ENCODE results near the gene IRF2. TPM values are rescaled to one million over a fixed set of nuclear protein-coding genes. Genes with fewer than 3 reads are reported as not detected.
"Not testable (repeated sequence)": the region's sequence is repeated elsewhere in the genome, so short reads cannot be mapped to it uniquely, and the experiment has no call there.

The IRF2 gene
- polyA plus RNA-seq, 4 donors, result 23.3 to 38.6 (median 32.7) TPM

DNA sequence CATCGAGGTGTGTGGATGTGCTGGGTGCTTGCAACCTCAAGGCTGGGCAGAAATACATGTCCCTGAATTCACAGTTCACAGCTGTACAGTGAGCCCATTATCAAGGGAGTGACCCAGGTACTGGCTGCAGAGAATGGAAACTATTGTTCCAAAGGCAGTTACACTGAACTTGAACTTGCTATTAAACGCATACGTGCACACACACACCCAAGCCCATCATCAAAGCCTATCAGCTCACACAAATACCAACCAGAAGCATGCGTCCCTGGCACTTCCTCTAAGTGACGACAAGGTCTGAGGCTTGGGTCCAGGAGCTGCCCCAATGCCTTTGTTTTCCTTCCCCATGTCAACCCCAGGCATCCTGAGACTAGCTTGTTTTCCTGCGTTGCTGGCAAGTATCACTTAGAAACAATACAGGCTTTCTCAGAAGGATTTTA lies 88.6 kb downstream of the IRF2 start:
- Histone ChIP-seq H3K4me1 (ENCODE audit: control insufficient read depth in 3 of 3, insufficient read depth in 2 of 3, low read depth in 1 of 3, low read length in 2 of 3) (peaks cover 21 to 75% (median 24%) of the 10 kb centered on the region in 3 donors), H3K36me3 (ENCODE audit: control insufficient read depth in 3 of 3, insufficient read depth in 2 of 3, low read depth in 1 of 3, low read length in 3 of 3) (peaks cover 0 to 26% (median 11%) of the 10 kb centered on the region in 3 donors), H3K9me3 (ENCODE audit: control insufficient read depth in 2 of 2, insufficient read depth in 1 of 2, low read depth in 1 of 2, low read length in 1 of 2) (no peaks in the 10 kb centered on the region), H3K4me3 (ENCODE audit: low read depth in 1 of 3, low read length in 3 of 3) (no peak overlapping the region), H3K27me3 (ENCODE audit: control insufficient read depth in 3 of 3, insufficient read depth in 3 of 3, low read length in 3 of 3) (no peaks in the 10 kb centered on the region), H3K27ac (ENCODE audit: low read depth in 1 of 3, low read length in 2 of 3) (peak overlapping the region; percentile 81 to 93 (median 84))
- WGBS, 3 donors, result 18 to 38% (median 38%) methylated on average over 6 of the region's 6 CpGs
- DNase-seq (peak; percentile 89 to 97), FAIRE-seq (no peak)

DNA sequence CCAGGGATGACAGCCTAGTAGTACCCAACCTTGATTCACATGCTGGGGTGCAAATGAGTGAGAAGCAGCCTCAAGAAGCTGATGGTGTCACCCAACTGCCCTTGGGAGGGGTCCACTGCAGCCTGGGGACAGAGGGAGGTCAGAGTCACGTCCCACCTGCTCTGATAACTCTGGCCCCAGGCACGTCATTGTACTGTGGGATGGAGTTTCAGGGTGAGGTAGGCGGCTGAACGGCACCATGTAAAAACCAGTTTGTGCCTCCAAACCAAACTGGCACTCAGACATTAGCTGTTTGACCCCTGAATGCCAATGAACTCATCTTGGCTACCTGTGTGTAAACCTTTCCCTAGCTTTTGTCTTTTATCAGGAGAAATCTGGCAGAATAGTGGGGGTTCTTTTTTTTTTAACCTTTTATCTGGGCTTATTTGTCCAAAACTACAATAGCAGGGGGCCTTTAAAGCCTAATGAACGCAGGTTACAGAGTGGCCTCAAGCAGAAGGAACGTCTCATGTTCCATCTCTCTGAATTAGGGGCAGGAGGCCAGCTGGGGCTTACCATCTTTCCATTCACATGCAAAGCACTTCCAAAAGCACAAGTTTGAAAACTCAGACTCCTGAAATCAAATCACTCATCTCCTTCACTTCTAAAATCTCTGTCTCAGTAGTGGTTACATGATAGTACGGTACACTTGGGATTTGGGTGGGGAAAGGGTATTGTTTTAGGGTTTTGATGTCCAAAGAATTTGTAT lies 89.4 kb downstream of the IRF2 start:
- H3K36me3 ChIP-seq (ENCODE audit: control insufficient read depth in 3 of 3, insufficient read depth in 2 of 3, low read depth in 1 of 3, low read length in 3 of 3), result peaks cover 0 to 19% (median 7%) of the 10 kb centered on the region in 3 donors
- peaks cover 21 to 77% (median 26%) of the 10 kb centered on the region in 3 donors for H3K4me1 ChIP-seq (ENCODE audit: control insufficient read depth in 3 of 3, insufficient read depth in 2 of 3, low read depth in 1 of 3, low read length in 2 of 3)
- H3K27me3 ChIP-seq (ENCODE audit: control insufficient read depth in 3 of 3, insufficient read depth in 3 of 3, low read length in 3 of 3), result no peaks in the 10 kb centered on the region
- no peak for FAIRE-seq
- peak; percentile 41 to 52 for DNase-seq
- 15 to 47% (median 32%) methylated on average over 7 of the region's 7 CpGs for WGBS, 3 donors
- peaks cover 0 to 2% of the 10 kb centered on the region in 2 donors for H3K9me3 ChIP-seq (ENCODE audit: control insufficient read depth in 2 of 2, insufficient read depth in 1 of 2, low read depth in 1 of 2, low read length in 1 of 2)
- H3K4me3 ChIP-seq (ENCODE audit: low read depth in 1 of 3, low read length in 3 of 3), result no peak overlapping the region
- peak overlapping the region; percentile 81 to 93 (median 84) for H3K27ac ChIP-seq (ENCODE audit: low read depth in 1 of 3, low read length in 2 of 3)

DNA sequence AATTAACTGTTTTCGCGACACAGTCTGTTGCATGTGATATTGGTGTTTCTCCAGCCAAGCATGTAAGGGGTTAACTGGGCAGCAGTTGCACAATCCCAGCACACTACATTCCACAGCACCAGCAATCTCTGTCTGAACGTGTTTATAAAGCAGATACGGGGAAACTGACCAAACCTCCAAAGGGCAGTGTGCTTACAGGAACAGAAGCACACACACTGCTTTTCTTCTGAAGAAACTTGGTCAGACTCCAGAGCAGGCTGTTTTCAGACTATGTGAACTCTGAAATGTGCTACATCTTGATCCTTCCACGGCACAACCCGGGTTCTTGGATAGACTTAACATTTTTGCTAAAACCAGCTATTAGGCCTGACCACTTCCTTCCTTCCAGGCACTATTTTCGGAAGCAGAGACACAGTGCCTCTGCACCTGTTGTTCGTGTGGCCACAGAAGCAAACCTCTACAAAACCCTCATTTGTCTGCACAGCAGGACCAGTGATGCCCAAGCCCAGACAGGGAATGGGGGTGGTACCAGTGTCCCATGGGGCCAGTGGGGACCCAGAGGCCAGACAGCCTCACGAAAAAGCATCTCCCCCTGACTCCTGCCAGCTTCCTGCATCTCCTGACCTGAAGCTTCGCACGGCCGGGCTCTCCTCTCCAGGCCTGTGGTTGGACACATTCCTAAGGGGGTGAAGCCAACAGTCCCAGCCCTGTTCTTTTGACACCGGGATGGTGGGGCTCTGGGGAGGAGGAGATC lies 90.1 kb downstream of the IRF2 start:
- DNase-seq (peak; percentile 78 to 90), FAIRE-seq (no peak)
- Histone ChIP-seq H3K27me3 (ENCODE audit: control insufficient read depth in 3 of 3, insufficient read depth in 3 of 3, low read length in 3 of 3) (no peaks in the 10 kb centered on the region), H3K4me1 (ENCODE audit: control insufficient read depth in 3 of 3, insufficient read depth in 2 of 3, low read depth in 1 of 3, low read length in 2 of 3) (peaks cover 21 to 77% (median 26%) of the 10 kb centered on the region in 3 donors), H3K27ac (ENCODE audit: low read depth in 1 of 3, low read length in 2 of 3) (peak overlapping the region; percentile 81 to 93 (median 84)), H3K4me3 (ENCODE audit: low read depth in 1 of 3, low read length in 3 of 3) (no peak overlapping the region), H3K36me3 (ENCODE audit: control insufficient read depth in 3 of 3, insufficient read depth in 2 of 3, low read depth in 1 of 3, low read length in 3 of 3) (peaks cover 0 to 13% (median 4%) of the 10 kb centered on the region in 3 donors), H3K9me3 (ENCODE audit: control insufficient read depth in 2 of 2, insufficient read depth in 1 of 2, low read depth in 1 of 2, low read length in 1 of 2) (peaks cover 0 to 8% of the 10 kb centered on the region in 2 donors)
- WGBS, 3 donors, result 16 to 25% (median 21%) methylated on average over 13 of the region's 13 CpGs

DNA sequence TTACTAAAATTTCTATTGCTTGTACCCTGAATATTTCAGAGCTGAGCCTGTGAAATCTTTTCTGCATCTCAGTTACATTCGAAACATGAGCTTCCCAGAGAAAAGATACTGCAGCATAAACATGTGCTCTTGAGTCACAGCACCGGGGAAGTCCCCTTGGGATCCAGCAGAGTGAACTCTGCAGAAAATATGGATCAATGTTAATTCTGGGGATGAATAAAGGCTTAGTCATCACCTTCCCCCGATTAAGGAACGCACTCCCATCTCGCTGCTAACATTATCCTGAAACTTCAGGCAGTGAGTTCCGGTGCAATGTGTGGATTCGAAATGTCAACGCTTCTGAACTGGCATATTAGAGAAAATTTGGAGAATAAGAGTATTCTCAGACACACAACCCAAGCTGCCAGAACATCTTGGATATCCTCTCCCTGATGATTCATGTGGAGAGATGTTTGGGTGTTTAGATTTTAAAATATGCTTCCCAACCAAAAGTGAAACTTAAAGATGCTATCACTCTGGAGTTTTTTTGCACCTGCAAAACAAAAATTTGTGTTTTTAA lies 90.8 kb downstream of the IRF2 start:
- peak overlapping the region in 1 of 3 donors; percentile 11 for H3K4me3 ChIP-seq (ENCODE audit: low read depth in 1 of 3, low read length in 3 of 3)
- H3K27ac ChIP-seq (ENCODE audit: low read depth in 1 of 3, low read length in 2 of 3), result peak overlapping the region; percentile 81 to 93 (median 84)
- peaks cover 0 to 8% of the 10 kb centered on the region in 2 donors for H3K9me3 ChIP-seq (ENCODE audit: control insufficient read depth in 2 of 2, insufficient read depth in 1 of 2, low read depth in 1 of 2, low read length in 1 of 2)
- H3K27me3 ChIP-seq (ENCODE audit: control insufficient read depth in 3 of 3, insufficient read depth in 3 of 3, low read length in 3 of 3), result no peaks in the 10 kb centered on the region
- FAIRE-seq (no peak), DNase-seq (peak; percentile 75 to 91)
- peaks cover 21 to 75% (median 26%) of the 10 kb centered on the region in 3 donors for H3K4me1 ChIP-seq (ENCODE audit: control insufficient read depth in 3 of 3, insufficient read depth in 2 of 3, low read depth in 1 of 3, low read length in 2 of 3)
- peaks cover 0 to 6% (median 0%) of the 10 kb centered on the region in 3 donors for H3K36me3 ChIP-seq (ENCODE audit: control insufficient read depth in 3 of 3, insufficient read depth in 2 of 3, low read depth in 1 of 3, low read length in 3 of 3)
- 8 to 25% (median 15%) methylated on average over 8 of the region's 8 CpGs for WGBS, 3 donors

DNA sequence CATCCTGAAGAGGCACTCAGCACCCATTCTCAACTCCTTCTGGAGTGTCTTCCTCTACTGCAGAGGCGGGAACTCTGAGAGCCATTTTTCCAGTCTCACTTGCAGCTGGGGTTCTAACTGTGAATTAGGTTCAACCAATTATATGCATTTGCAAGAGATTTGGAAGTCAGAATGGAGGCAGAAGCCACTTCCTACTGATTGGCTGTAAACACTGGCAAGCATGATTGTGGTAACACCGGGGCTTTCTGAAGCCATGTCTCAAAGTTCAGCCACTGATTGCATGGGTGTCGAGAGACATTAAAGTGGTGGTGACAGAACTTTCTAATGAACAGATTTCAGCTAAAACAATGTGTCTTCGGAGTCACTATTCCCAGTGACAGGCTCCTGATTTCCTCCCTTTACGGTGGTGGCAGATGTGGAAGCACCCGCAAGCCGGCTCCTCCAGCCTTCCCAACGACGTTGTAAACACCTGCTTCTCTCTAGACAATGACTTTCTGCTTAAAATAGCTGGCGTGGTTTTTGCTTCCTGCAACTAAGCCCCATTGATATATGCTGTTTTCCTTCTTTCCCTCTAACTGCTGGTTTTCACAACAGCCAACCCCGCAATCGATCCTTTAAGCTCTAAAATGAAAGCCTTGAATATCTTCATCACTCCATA lies 92.0 kb downstream of the IRF2 start:
- Histone ChIP-seq H3K36me3 (ENCODE audit: control insufficient read depth in 3 of 3, insufficient read depth in 2 of 3, low read depth in 1 of 3, low read length in 3 of 3) (no peaks in the 10 kb centered on the region), H3K9me3 (ENCODE audit: control insufficient read depth in 2 of 2, insufficient read depth in 1 of 2, low read depth in 1 of 2, low read length in 1 of 2) (peaks cover 0 to 8% of the 10 kb centered on the region in 2 donors), H3K27me3 (ENCODE audit: control insufficient read depth in 3 of 3, insufficient read depth in 3 of 3, low read length in 3 of 3) (no peaks in the 10 kb centered on the region), H3K4me1 (ENCODE audit: control insufficient read depth in 3 of 3, insufficient read depth in 2 of 3, low read depth in 1 of 3, low read length in 2 of 3) (peaks cover 21 to 65% (median 26%) of the 10 kb centered on the region in 3 donors), H3K27ac (ENCODE audit: low read depth in 1 of 3, low read length in 2 of 3) (peak overlapping the region; percentile 81 to 93 (median 84)), H3K4me3 (ENCODE audit: low read depth in 1 of 3, low read length in 3 of 3) (no peak overlapping the region)
- DNase-seq (peak; percentile 75 to 78), FAIRE-seq (no peak)
- 7 to 26% (median 12%) methylated on average over 12 of the region's 12 CpGs for WGBS, 3 donors

DNA sequence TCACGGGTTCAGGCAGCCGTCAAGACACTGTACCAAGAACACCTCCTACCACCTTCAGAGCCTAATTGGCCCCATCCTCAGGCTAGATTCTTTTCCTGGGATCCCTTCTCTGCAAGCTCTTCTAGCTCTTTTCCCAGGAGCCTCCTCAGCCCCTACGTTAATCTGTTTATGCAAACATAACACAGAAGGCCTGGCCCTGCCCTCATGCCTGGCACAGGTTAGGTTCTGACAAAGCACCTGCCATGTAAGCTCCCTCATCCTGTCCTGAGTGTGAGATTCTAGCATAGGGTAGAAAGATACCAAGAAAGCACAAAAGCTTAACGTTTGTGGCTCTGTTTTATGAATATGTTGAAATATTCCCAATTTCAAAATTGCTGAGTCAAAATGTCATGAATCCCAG lies 93.6 kb downstream of the IRF2 start:
- peak overlapping the region in 1 of 3 donors; percentile 68 for H3K27ac ChIP-seq (ENCODE audit: low read depth in 1 of 3, low read length in 2 of 3)
- peak in 1 of 2 donors; percentile 37 for DNase-seq
- no peak for FAIRE-seq
- peaks cover 0 to 8% of the 10 kb centered on the region in 2 donors for H3K9me3 ChIP-seq (ENCODE audit: control insufficient read depth in 2 of 2, insufficient read depth in 1 of 2, low read depth in 1 of 2, low read length in 1 of 2)
- 24 to 66% (median 36%) methylated on average over 4 of the region's 4 CpGs for WGBS, 3 donors
- H3K4me1 ChIP-seq (ENCODE audit: control insufficient read depth in 3 of 3, insufficient read depth in 2 of 3, low read depth in 1 of 3, low read length in 2 of 3), result peaks cover 21 to 50% (median 22%) of the 10 kb centered on the region in 3 donors
- H3K4me3 ChIP-seq (ENCODE audit: low read depth in 1 of 3, low read length in 3 of 3), result no peak overlapping the region
- H3K27me3 ChIP-seq (ENCODE audit: control insufficient read depth in 3 of 3, insufficient read depth in 3 of 3, low read length in 3 of 3), result no peaks in the 10 kb centered on the region
- H3K36me3 ChIP-seq (ENCODE audit: control insufficient read depth in 3 of 3, insufficient read depth in 2 of 3, low read depth in 1 of 3, low read length in 3 of 3), result no peaks in the 10 kb centered on the region

DNA sequence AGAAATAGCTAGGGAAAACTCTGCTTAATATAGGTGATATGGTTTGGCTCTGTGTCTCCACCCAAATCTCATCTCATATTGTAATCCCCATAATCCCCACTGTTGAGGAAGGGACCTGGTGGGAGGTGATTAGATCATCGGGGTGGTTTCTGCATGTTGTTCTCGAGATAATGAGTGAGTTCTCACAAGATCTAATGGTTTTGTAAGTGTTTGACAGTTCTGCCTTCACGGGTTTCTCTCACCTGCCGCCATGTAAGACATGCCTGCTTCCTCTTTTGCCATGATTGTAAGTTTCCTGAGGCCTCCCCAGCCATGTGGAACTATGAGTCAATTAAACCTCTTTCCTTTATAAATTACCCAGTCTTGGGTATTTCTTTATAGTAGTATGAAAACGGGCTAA lies 94.1 kb downstream of the IRF2 start:
- not testable (repeated sequence) for DNase-seq; H3K36me3 ChIP-seq (ENCODE audit: control insufficient read depth in 3 of 3, insufficient read depth in 2 of 3, low read depth in 1 of 3, low read length in 3 of 3); FAIRE-seq; H3K4me3 ChIP-seq (ENCODE audit: low read depth in 1 of 3, low read length in 3 of 3); H3K27ac ChIP-seq (ENCODE audit: low read depth in 1 of 3, low read length in 2 of 3); H3K27me3 ChIP-seq (ENCODE audit: control insufficient read depth in 3 of 3, insufficient read depth in 3 of 3, low read length in 3 of 3); H3K9me3 ChIP-seq (ENCODE audit: control insufficient read depth in 2 of 2, insufficient read depth in 1 of 2, low read depth in 1 of 2, low read length in 1 of 2)
- H3K4me1 ChIP-seq (ENCODE audit: control insufficient read depth in 3 of 3, insufficient read depth in 2 of 3, low read depth in 1 of 3, low read length in 2 of 3), result peaks cover 18 to 45% (median 22%) of the 10 kb centered on the region in 3 donors
- 90 to 91% (median 91%) methylated on average over 5 of the region's 5 CpGs for WGBS, 3 donors

DNA sequence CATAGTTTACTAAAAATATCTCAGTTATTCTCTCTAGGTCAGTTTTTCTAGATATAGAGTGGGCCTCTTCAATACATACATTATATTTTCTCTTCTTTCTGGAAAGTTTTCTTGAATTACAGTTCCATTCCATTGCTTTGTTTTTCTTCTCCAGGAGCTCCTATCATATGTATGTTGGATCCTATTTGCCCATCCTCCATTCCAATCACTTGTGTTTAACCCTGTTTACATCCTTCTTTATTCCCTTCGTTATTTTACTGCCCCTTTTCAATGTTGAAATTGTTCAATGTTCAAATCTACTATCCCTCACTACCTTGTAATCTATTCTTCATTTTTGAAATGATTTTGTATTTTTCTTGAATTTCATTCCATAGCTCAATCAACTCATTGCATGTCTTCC lies 97.4 kb downstream of the IRF2 start:
- Histone ChIP-seq H3K27ac (ENCODE audit: low read depth in 1 of 3, low read length in 2 of 3) (no peak overlapping the region), H3K4me3 (ENCODE audit: low read depth in 1 of 3, low read length in 3 of 3) (no peak overlapping the region), H3K9me3 (ENCODE audit: control insufficient read depth in 2 of 2, insufficient read depth in 1 of 2, low read depth in 1 of 2, low read length in 1 of 2) (peaks cover 0 to 11% of the 10 kb centered on the region in 2 donors), H3K4me1 (ENCODE audit: control insufficient read depth in 3 of 3, insufficient read depth in 2 of 3, low read depth in 1 of 3, low read length in 2 of 3) (peaks cover 0 to 13% (median 7%) of the 10 kb centered on the region in 3 donors), H3K36me3 (ENCODE audit: control insufficient read depth in 3 of 3, insufficient read depth in 2 of 3, low read depth in 1 of 3, low read length in 3 of 3) (no peaks in the 10 kb centered on the region), H3K27me3 (ENCODE audit: control insufficient read depth in 3 of 3, insufficient read depth in 3 of 3, low read length in 3 of 3) (no peaks in the 10 kb centered on the region)
- FAIRE-seq (no peak), DNase-seq (no peak)
- WGBS, 3 donors, result 94 to 100% (median 97%) methylated on average over 1 of the region's 1 CpG

Data from small intestine (tissue), 7 donors.